D721Med (cell line): ENCODE measurements around the gene TRAM2.

Experiments
- DNase-seq: peaks from one replicate; pipeline ENCODE4 v3.0.0; 2011; ENCODE audit warnings: low spot score; ENCODE audit not compliant: insufficient read length
- FAIRE-seq: peaks from 2 replicates; lab custom pipeline; 2011; peaks lifted over from hg19 to GRCh38; lab: Jason Lieb, UNC
- CTCF ChIP-seq: IDR thresholded peaks from 2 replicates; pipeline ENCODE4 v1.5.1; 2012; ENCODE audit warnings: mild to moderate bottlenecking, control low read depth; ENCODE audit not compliant: insufficient read depth; ENCODE audit errors: missing control alignments

TRAM2 gene

GRCh38 chr6:52533491-52533890 is 43.4 kb downstream of the TRAM2 start:
- no peak for TF ChIP-seq CTCF
- DNase-seq (no peak), FAIRE-seq (no peak)

GRCh38 chr6:52532457-52532856 is 44.4 kb downstream of the TRAM2 start:
- DNase-seq (no peak), FAIRE-seq (no peak)
- no peak for TF ChIP-seq CTCF

- FAIRE-seq (no peak), DNase-seq (no peak)
- TF ChIP-seq CTCF: no peak
Measured at GRCh38 chr6:52531834-52532233, 45.0 kb downstream of the TRAM2 start.

GRCh38 chr6:52531396-52531795 is 45.5 kb downstream of the TRAM2 start:
- FAIRE-seq: no peak
- no peak for TF ChIP-seq CTCF
- no peak for DNase-seq

- no peak for DNase-seq
- TF ChIP-seq CTCF: no peak
- FAIRE-seq: no peak
Measured at GRCh38 chr6:52530351-52530750, 46.5 kb downstream of the TRAM2 start.

GRCh38 chr6:52529311-52529710 is 47.5 kb downstream of the TRAM2 start:
- DNase-seq (no peak), FAIRE-seq (no peak)
- no peak for TF ChIP-seq CTCF

GRCh38 chr6:52527436-52527835 is 49.4 kb downstream of the TRAM2 start:
- no peak for FAIRE-seq
- TF ChIP-seq CTCF: no peak

More at GRCh38 chr6:52527436-52527835, 49.4 kb downstream of the TRAM2 start:
- no peak for DNase-seq
